Measurements from ENCODE around the gene KCNQ1.

Gene KCNQ1

GRCh38 chr11:2530131-2530854 lies 85.5 kb downstream of the KCNQ1 start:
- Histone ChIP-seq H3K9ac (ENCODE audit: low read depth in 1 of 2, low read length in 2 of 2) (no peak overlapping the region), H3K27me3 (ENCODE audit: control insufficient read depth in 2 of 2, insufficient read depth in 2 of 2, low read length in 2 of 2) (no peaks in the 10 kb centered on the region), H3K9me3 (ENCODE audit: control insufficient read depth in 2 of 2, low read length in 2 of 2) (no peaks in the 10 kb centered on the region), H3K4me3 (ENCODE audit: low read length in 2 of 2) (no peak overlapping the region), H3K4me1 (ENCODE audit: control insufficient read depth in 2 of 2, insufficient read depth in 2 of 2, low read length in 2 of 2) (peaks cover 37% of the 10 kb centered on the region in 2 donors), H3K27ac (ENCODE audit: low read depth in 2 of 2, low read length in 2 of 2) (no peak overlapping the region), H3K36me3 (ENCODE audit: control insufficient read depth in 2 of 2, insufficient read depth in 2 of 2, low read length in 2 of 2) (peaks cover 0 to 7% of the 10 kb centered on the region in 2 donors)

- Histone ChIP-seq H3K4me1 (ENCODE audit: control insufficient read depth in 2 of 2, insufficient read depth in 2 of 2, low read length in 2 of 2) (peaks cover 31 to 34% of the 10 kb centered on the region in 2 donors), H3K27me3 (ENCODE audit: control insufficient read depth in 2 of 2, insufficient read depth in 2 of 2, low read length in 2 of 2) (no peaks in the 10 kb centered on the region), H3K36me3 (ENCODE audit: control insufficient read depth in 2 of 2, insufficient read depth in 2 of 2, low read length in 2 of 2) (peaks cover 0 to 7% of the 10 kb centered on the region in 2 donors), H3K27ac (ENCODE audit: low read depth in 2 of 2, low read length in 2 of 2) (no peak overlapping the region), H3K9ac (ENCODE audit: low read depth in 1 of 2, low read length in 2 of 2) (no peak overlapping the region), H3K9me3 (ENCODE audit: control insufficient read depth in 2 of 2, low read length in 2 of 2) (no peaks in the 10 kb centered on the region), H3K4me3 (ENCODE audit: low read length in 2 of 2) (no peak overlapping the region)
Observed at GRCh38 chr11:2530855-2531200, 86.0 kb downstream of the KCNQ1 start.

DNA sequence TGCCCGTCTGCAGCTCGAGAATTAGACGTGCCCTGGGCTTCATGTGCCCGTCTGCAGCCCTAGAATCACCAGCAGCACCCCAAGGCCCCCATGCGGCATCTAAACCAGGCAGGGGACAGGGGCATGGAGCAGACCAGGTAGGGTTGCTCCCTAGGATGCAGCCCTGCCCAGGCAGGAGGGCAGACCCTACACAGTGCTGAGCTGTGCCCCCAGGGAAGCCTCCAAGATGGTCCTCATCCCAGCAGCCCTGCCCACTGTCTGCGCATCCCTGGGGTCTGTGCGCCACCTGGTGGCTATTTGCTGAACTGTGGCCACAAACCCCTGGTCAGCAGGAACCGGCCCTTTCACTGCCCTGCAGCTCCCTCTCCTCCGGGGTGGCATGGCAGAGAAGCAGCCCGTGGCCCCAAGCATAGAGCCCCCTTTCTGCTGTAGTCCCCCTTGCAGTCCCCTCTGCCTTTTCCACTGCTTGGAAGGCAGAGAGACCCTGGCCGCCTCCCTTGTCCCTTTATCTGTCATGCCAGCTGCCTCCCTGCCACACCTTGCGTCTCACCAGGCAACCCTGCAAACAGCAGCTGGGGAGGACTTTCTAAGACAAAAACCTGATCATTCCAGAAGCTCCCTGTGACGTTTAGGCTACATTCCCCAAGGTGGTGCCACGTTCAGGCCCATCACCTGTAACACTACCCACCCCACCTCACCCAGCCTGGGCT lies 86.6 kb downstream of the KCNQ1 start:
- H3K9ac ChIP-seq (ENCODE audit: low read depth in 1 of 2, low read length in 2 of 2): no peak overlapping the region
- H3K36me3 ChIP-seq (ENCODE audit: control insufficient read depth in 2 of 2, insufficient read depth in 2 of 2, low read length in 2 of 2): peaks cover 0 to 7% of the 10 kb centered on the region in 2 donors
- peaks cover 26 to 28% of the 10 kb centered on the region in 2 donors for H3K4me1 ChIP-seq (ENCODE audit: control insufficient read depth in 2 of 2, insufficient read depth in 2 of 2, low read length in 2 of 2)
- H3K27ac ChIP-seq (ENCODE audit: low read depth in 2 of 2, low read length in 2 of 2): no peak overlapping the region
- no peak overlapping the region for H3K4me3 ChIP-seq (ENCODE audit: low read length in 2 of 2)
- H3K27me3 ChIP-seq (ENCODE audit: control insufficient read depth in 2 of 2, insufficient read depth in 2 of 2, low read length in 2 of 2): no peaks in the 10 kb centered on the region
- no peaks in the 10 kb centered on the region for H3K9me3 ChIP-seq (ENCODE audit: control insufficient read depth in 2 of 2, low read length in 2 of 2)

DNA sequence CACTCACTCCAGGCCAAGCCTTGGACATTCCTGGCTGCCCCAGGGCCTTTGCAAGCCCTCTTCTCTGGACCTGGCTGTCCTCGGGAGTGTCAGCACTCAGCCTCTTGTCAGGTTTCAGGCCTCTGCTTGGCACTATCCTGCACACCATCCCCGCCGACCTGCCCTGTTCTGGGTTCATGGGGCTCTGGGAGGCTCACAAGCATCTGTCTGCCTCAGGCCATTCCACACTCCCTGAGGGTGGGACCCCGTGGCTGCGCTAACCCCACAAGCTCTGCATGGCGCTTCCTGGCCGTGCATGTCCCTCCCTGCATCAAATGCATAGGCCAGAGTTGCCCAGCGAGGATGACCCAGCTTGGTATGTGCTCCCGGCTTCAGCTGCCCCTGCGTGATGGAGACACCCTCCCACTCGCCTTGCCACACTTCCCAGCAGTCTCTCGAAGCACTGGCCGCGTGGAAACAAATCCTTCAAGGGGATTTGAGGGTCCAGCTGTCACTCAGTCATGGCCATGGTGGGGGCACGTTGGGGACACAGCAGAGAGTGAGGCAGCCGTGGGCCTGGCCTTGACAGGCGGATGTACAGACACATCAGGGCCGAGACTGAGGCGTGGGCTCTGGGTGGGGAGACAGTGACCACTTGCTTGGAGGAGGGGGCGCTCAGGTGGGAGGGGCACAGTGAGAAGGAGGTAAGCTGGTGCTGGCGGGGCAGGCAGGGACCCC lies 87.3 kb downstream of the KCNQ1 start:
- peaks cover 20 to 27% of the 10 kb centered on the region in 2 donors for H3K4me1 ChIP-seq (ENCODE audit: control insufficient read depth in 2 of 2, insufficient read depth in 2 of 2, low read length in 2 of 2)
- no peak overlapping the region for H3K9ac ChIP-seq (ENCODE audit: low read depth in 1 of 2, low read length in 2 of 2)
- H3K27ac ChIP-seq (ENCODE audit: low read depth in 2 of 2, low read length in 2 of 2): no peak overlapping the region
- no peak overlapping the region for H3K4me3 ChIP-seq (ENCODE audit: low read length in 2 of 2)
- no peaks in the 10 kb centered on the region for H3K9me3 ChIP-seq (ENCODE audit: control insufficient read depth in 2 of 2, low read length in 2 of 2)
- no peaks in the 10 kb centered on the region for H3K27me3 ChIP-seq (ENCODE audit: control insufficient read depth in 2 of 2, insufficient read depth in 2 of 2, low read length in 2 of 2)
- peaks cover 0 to 7% of the 10 kb centered on the region in 2 donors for H3K36me3 ChIP-seq (ENCODE audit: control insufficient read depth in 2 of 2, insufficient read depth in 2 of 2, low read length in 2 of 2)

DNA sequence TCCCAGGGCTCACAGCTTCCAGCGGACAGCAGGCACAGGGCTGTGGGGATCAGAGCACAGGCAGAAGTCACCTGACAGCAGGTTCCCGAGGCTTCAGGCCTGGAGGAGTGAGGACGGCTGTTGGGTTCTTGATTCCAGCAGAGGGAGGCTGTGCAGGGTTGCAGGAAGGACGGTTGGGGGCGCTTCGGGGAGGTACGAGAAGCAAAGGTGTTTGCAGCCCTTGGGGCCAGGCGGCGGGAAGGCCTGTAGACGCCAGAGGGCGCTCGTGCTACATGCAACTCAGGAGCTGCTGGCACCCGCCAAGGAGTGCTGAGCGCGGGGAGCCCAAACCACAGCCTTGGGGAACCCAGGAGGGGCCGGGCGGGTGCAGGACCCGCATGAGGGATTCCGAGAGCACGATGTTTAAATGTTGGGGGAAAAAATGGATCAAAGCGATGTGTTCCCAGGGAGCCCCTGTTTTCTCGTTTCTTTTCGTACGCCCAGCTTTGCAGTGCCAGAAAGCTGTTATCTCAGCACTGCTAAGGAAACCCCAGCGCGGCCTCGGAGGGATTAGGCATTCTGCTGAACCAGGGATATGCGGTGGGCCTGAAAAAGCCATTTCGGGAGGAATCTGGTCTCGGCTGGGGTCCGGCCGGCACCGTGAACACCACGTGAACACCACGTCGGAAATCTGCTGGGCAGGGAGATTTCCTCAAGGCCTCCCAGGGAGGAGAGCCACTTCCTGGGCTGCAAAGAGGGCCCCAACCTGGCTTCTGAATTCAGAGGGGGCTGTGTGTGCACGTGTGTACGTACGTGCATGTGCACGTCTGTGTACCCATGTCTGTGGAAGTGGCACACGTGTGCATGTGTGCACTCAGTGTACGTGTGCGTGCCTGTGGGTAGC lies 88.1 kb downstream of the KCNQ1 start:
- no peaks in the 10 kb centered on the region for H3K9me3 ChIP-seq (ENCODE audit: control insufficient read depth in 2 of 2, low read length in 2 of 2)
- peaks cover 12 to 19% of the 10 kb centered on the region in 2 donors for H3K4me1 ChIP-seq (ENCODE audit: control insufficient read depth in 2 of 2, insufficient read depth in 2 of 2, low read length in 2 of 2)
- no peaks in the 10 kb centered on the region for H3K27me3 ChIP-seq (ENCODE audit: control insufficient read depth in 2 of 2, insufficient read depth in 2 of 2, low read length in 2 of 2)
- peak overlapping the region in 1 of 2 donors; percentile 33 for H3K4me3 ChIP-seq (ENCODE audit: low read length in 2 of 2)
- peaks cover 0 to 7% of the 10 kb centered on the region in 2 donors for H3K36me3 ChIP-seq (ENCODE audit: control insufficient read depth in 2 of 2, insufficient read depth in 2 of 2, low read length in 2 of 2)
- no peak overlapping the region for H3K9ac ChIP-seq (ENCODE audit: low read depth in 1 of 2, low read length in 2 of 2)
- H3K27ac ChIP-seq (ENCODE audit: low read depth in 2 of 2, low read length in 2 of 2): peak overlapping the region in 1 of 2 donors; percentile 4

- H3K4me1 ChIP-seq (ENCODE audit: control insufficient read depth in 2 of 2, insufficient read depth in 2 of 2, low read length in 2 of 2): peaks cover 5 to 12% of the 10 kb centered on the region in 2 donors
- H3K9ac ChIP-seq (ENCODE audit: low read depth in 1 of 2, low read length in 2 of 2): no peak overlapping the region
- H3K9me3 ChIP-seq (ENCODE audit: control insufficient read depth in 2 of 2, low read length in 2 of 2): no peaks in the 10 kb centered on the region
- peak overlapping the region in 1 of 2 donors; percentile 33 for H3K4me3 ChIP-seq (ENCODE audit: low read length in 2 of 2)
- peak overlapping the region; percentile 4 to 20 for H3K27ac ChIP-seq (ENCODE audit: low read depth in 2 of 2, low read length in 2 of 2)
- H3K27me3 ChIP-seq (ENCODE audit: control insufficient read depth in 2 of 2, insufficient read depth in 2 of 2, low read length in 2 of 2): no peaks in the 10 kb centered on the region
- peaks cover 0 to 7% of the 10 kb centered on the region in 2 donors for H3K36me3 ChIP-seq (ENCODE audit: control insufficient read depth in 2 of 2, insufficient read depth in 2 of 2, low read length in 2 of 2)
Observed at GRCh38 chr11:2533587-2534133, 88.9 kb downstream of the KCNQ1 start.

GRCh38 chr11:2534134-2534956 lies 89.5 kb downstream of the KCNQ1 start:
- Histone ChIP-seq H3K4me3 (ENCODE audit: low read length in 2 of 2) (no peak overlapping the region), H3K27ac (ENCODE audit: low read depth in 2 of 2, low read length in 2 of 2) (no peak overlapping the region), H3K9ac (ENCODE audit: low read depth in 1 of 2, low read length in 2 of 2) (no peak overlapping the region), H3K27me3 (ENCODE audit: control insufficient read depth in 2 of 2, insufficient read depth in 2 of 2, low read length in 2 of 2) (no peaks in the 10 kb centered on the region), H3K36me3 (ENCODE audit: control insufficient read depth in 2 of 2, insufficient read depth in 2 of 2, low read length in 2 of 2) (peaks cover 0 to 7% of the 10 kb centered on the region in 2 donors), H3K9me3 (ENCODE audit: control insufficient read depth in 2 of 2, low read length in 2 of 2) (no peaks in the 10 kb centered on the region), H3K4me1 (ENCODE audit: control insufficient read depth in 2 of 2, insufficient read depth in 2 of 2, low read length in 2 of 2) (peaks cover 0 to 11% of the 10 kb centered on the region in 2 donors)

DNA sequence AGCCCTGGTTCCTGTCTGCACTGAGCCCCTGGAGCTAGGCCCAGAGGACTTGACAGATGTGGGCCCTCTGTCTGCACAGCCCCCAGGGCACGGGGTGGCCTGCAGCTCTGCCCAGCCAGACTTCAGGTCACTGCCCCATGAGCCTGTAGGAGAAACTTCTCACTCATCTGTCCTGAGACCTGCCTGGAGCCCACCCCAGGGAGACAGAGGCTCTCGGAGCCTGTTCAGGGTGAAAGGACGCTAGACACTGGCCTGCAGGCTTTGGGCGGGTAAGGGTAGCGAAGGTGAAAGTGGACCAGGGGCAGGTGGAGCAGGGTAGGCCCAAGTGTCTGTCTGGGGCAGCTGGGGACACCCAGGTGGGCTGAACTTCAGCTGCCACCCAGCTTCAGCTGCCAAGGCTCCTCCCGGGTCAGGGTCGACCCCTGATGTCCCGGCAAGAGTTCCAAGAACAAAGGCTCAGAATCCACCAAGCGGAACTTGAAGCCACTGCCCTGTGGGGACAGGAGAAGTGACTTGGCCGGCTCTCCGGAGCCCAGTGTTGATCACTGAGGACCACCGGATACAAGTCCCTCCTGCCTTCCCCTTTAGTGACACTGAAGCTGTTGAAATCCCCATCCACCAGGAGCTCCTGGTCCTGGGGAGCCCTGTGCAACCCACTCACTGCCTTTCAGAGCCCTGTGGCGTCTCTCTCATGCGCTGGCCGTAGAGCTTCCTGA lies 90.3 kb downstream of the KCNQ1 start:
- peaks cover 0 to 4% of the 10 kb centered on the region in 2 donors for H3K36me3 ChIP-seq (ENCODE audit: control insufficient read depth in 2 of 2, insufficient read depth in 2 of 2, low read length in 2 of 2)
- no peaks in the 10 kb centered on the region for H3K9me3 ChIP-seq (ENCODE audit: control insufficient read depth in 2 of 2, low read length in 2 of 2)
- H3K4me1 ChIP-seq (ENCODE audit: control insufficient read depth in 2 of 2, insufficient read depth in 2 of 2, low read length in 2 of 2): peaks cover 0 to 11% of the 10 kb centered on the region in 2 donors
- no peak overlapping the region for H3K27ac ChIP-seq (ENCODE audit: low read depth in 2 of 2, low read length in 2 of 2)
- H3K27me3 ChIP-seq (ENCODE audit: control insufficient read depth in 2 of 2, insufficient read depth in 2 of 2, low read length in 2 of 2): no peaks in the 10 kb centered on the region
- no peak overlapping the region for H3K9ac ChIP-seq (ENCODE audit: low read depth in 1 of 2, low read length in 2 of 2)
- H3K4me3 ChIP-seq (ENCODE audit: low read length in 2 of 2): no peak overlapping the region

Measured in mucosa of rectum (tissue), 2 donors.